GM21360 (cell line): Measurements from ENCODE around the gene ATP12A.
"Not testable (repeated sequence)": the region's sequence is repeated elsewhere in the genome, so short reads cannot be mapped to it uniquely, and the experiment has no call there.

Source experiments
- ATAC-seq: cut with Tn5 transposase; IDR thresholded peaks from one replicate; pipeline ENCODE4 v1.9.1; 2021; ENCODE audit warnings: mild to moderate bottlenecking, moderate library complexity; ENCODE audit not compliant: unreplicated experiment

The ATP12A gene

GRCh38 chr13:24725379-24725778 lies 45.2 kb downstream of the ATP12A start:
- ATAC-seq = no peak

GRCh38 chr13:24727731-24728601 lies 47.8 kb downstream of the ATP12A start:
- ATAC-seq = peak; percentile 77

- not testable (repeated sequence) for ATAC-seq
These were observed 50.8 kb downstream of the ATP12A start for GRCh38 chr13:24730873-24731567.

GRCh38 chr13:24734950-24735349 lies 54.7 kb downstream of the ATP12A start:
- no peak for ATAC-seq

- ATAC-seq = no peak
These were observed 56.8 kb downstream of the ATP12A start for GRCh38 chr13:24737042-24737441.

- ATAC-seq = no peak
These were observed 58.2 kb downstream of the ATP12A start for GRCh38 chr13:24738366-24738847.

GRCh38 chr13:24740014-24740890 lies 60.0 kb downstream of the ATP12A start:
- ATAC-seq = no peak

GRCh38 chr13:24741016-24741662 lies 60.9 kb downstream of the ATP12A start:
- ATAC-seq = no peak

GRCh38 chr13:24741791-24742190 lies 61.6 kb downstream of the ATP12A start:
- no peak for ATAC-seq

GRCh38 chr13:24742294-24742693 lies 62.1 kb downstream of the ATP12A start:
- ATAC-seq = no peak

GRCh38 chr13:24742977-24743376 lies 62.8 kb downstream of the ATP12A start:
- no peak for ATAC-seq

- no peak for ATAC-seq
These were observed 64.0 kb downstream of the ATP12A start for GRCh38 chr13:24744247-24744646.

- no peak for ATAC-seq
These were observed 65.3 kb downstream of the ATP12A start for GRCh38 chr13:24745516-24745860.

GRCh38 chr13:24745861-24746617 lies 65.8 kb downstream of the ATP12A start:
- no peak for ATAC-seq

GRCh38 chr13:24746618-24747247 lies 66.5 kb downstream of the ATP12A start:
- no peak for ATAC-seq

GRCh38 chr13:24747248-24748060 lies 67.2 kb downstream of the ATP12A start:
- no peak for ATAC-seq

- no peak for ATAC-seq
These were observed 67.8 kb downstream of the ATP12A start for GRCh38 chr13:24748061-24748400.

- no peak for ATAC-seq
These were observed 79.0 kb downstream of the ATP12A start for GRCh38 chr13:24759197-24759596.
